Epithelial cell of esophagus (primary cell): ENCODE data around the gene PPP1R14C.

Source experiments
- DNase-seq: peaks from one replicate; pipeline ENCODE4 v3.0.0; 2010; ENCODE audit warnings: low read depth
- H3K4me3 ChIP-seq: 2 replicates; pipeline ENCODE4 v1.5.1; 2011; ENCODE audit warnings: mild to moderate bottlenecking, low read length, control low read depth
- CTCF ChIP-seq: IDR thresholded peaks from 2 replicates; pipeline ENCODE4 v1.5.1; 2011; ENCODE audit warnings: low read depth, mild to moderate bottlenecking, low read length, control low read depth, inconsistent platforms; ENCODE audit not compliant: insufficient read depth; ENCODE audit errors: missing control alignments

The PPP1R14C gene

GRCh38 chr6:150200428-150201100 lies 57.7 kb downstream of the PPP1R14C start:
- DNase-seq, result peak; percentile 49
- H3K4me3 ChIP-seq, result no peak overlapping the region
- no peak for TF ChIP-seq CTCF

GRCh38 chr6:150201285-150201684 lies 58.4 kb downstream of the PPP1R14C start:
- DNase-seq, result no peak
- no peak overlapping the region for H3K4me3 ChIP-seq
- TF ChIP-seq CTCF, result no peak

- no peak for TF ChIP-seq CTCF
- no peak overlapping the region for H3K4me3 ChIP-seq
- DNase-seq, result no peak
Measured at GRCh38 chr6:150201772-150202329, 59.0 kb downstream of the PPP1R14C start.

- DNase-seq, result peak; percentile 39
- TF ChIP-seq CTCF, result no peak
- no peak overlapping the region for H3K4me3 ChIP-seq
Measured at GRCh38 chr6:150202404-150202803, 59.6 kb downstream of the PPP1R14C start.

- DNase-seq, result no peak
- no peak overlapping the region for H3K4me3 ChIP-seq
- TF ChIP-seq CTCF, result no peak
Measured at GRCh38 chr6:150202934-150203333, 60.1 kb downstream of the PPP1R14C start.

GRCh38 chr6:150203378-150203777 lies 60.5 kb downstream of the PPP1R14C start:
- TF ChIP-seq CTCF, result no peak
- no peak overlapping the region for H3K4me3 ChIP-seq
- no peak for DNase-seq
